ENCODE results near the gene TMEM72.

- TF ChIP-seq POLR2AphosphoS5 (IDR thresholded peaks at IDR 0.05; ENCODE audit: borderline replicate concordance, low read depth, low read length) (no peak), EZH2 (IDR thresholded peaks at IDR 0.05) (no peak), FOXP2 (optimal IDR thresholded peaks at IDR 0.05; ENCODE audit: control extremely low read depth, extremely low read length, insufficient read depth) (no peak)
Measured at GRCh38 chr10:44895280-44895679, 15.9 kb upstream of the TMEM72 start.
